ENCODE results near the gene DOCK1.

DOCK1 gene

DNA sequence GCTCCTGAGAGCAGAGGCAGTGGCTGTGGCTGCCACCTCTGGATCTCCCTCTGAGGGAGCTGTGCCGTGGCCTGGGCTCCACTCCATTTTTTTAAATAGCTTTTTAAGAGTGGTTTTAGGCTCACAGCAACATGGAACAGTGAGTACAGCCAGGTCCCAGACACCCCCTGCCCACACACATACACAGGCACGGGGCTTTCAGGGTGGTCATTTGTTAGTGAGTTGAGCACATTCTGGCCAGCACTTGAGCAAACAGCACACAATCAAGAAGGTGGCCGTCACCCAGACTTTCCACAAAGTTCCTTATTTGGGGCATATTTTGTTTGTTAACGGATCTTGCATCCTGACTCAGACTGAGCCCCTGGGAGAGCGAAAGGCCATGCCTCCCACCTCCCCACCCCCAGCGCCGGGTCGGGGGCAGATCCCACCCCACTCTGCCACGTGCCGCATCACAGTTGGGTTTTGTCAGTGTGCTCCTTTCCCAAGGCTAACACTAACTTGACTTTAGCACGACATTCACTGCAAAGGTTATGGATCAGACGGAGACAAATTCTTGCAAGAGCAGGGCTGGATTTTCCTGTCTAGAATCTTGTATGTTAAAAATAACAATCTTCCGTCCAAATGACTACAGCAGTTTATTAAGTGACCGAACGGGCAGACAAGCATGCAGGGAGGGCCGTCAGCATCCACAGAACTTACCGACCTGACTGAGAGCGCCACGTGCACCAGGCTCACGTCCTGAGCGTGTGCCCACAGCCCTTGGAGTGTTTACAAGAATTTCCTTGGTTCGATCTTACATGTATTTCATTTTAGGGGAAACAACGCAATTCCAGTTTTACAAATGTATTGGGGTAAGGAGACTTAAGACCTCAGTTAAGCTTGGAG, 487.4 kb downstream of the DOCK1 start:
- Histone ChIP-seq H4K91ac (ENCODE audit: low read depth, low read length) (no peak overlapping the region), H3K27ac (ENCODE audit: low read depth, low read length) (no peak overlapping the region), H3K4me1 (ENCODE audit: control insufficient read depth in 1 of 2, insufficient read depth in 2 of 2, low read length in 2 of 2) (no peaks in the 10 kb centered on the region), H2BK12ac (ENCODE audit: low read length) (no peak overlapping the region), H2AK5ac (ENCODE audit: low read length) (no peak overlapping the region), H3K79me1 (ENCODE audit: low read length) (no peaks in the 10 kb centered on the region), H3K18ac (ENCODE audit: low read length) (no peak overlapping the region), H3K9ac (ENCODE audit: low read length) (no peak overlapping the region), H2BK5ac (ENCODE audit: low read depth, low read length, poor library complexity) (no peak overlapping the region), H3K14ac (ENCODE audit: low read length) (no peak overlapping the region), H3K36me3 (ENCODE audit: control insufficient read depth in 1 of 2, insufficient read depth in 2 of 2, low read length in 2 of 2) (peaks cover 9 to 10% of the 10 kb centered on the region in 2 experiments), H3K27me3 (ENCODE audit: insufficient read depth, low read length) (no peaks in the 10 kb centered on the region), H2BK120ac (ENCODE audit: insufficient read depth, low read length, poor library complexity) (no peak overlapping the region), H2AFZ (ENCODE audit: insufficient read depth, low read length, poor library complexity) (no peak overlapping the region), H3K23ac (ENCODE audit: low read length) (no peak overlapping the region), H3K4me2 (ENCODE audit: low read length) (no peak overlapping the region), H3K9me3 (ENCODE audit: insufficient read depth, low read depth, low read length) (no peaks in the 10 kb centered on the region), H4K8ac (ENCODE audit: low read depth, low read length) (no peak overlapping the region), H3K4ac (ENCODE audit: low read depth, low read length) (no peak overlapping the region), H4K12ac (ENCODE audit: low read depth, low read length) (no peak overlapping the region), H3K4me3 (ENCODE audit: low read depth, low read length) (no peak overlapping the region), H3K79me2 (ENCODE audit: control insufficient read depth, insufficient read depth, low read length, poor library complexity) (no peaks in the 10 kb centered on the region)
- DNase-seq: no peak
- WGBS (ENCODE audit: extremely low coverage, insufficient coverage, insufficient read length): no CpG with 5 or more reads among the region's 23 CpGs

DNA sequence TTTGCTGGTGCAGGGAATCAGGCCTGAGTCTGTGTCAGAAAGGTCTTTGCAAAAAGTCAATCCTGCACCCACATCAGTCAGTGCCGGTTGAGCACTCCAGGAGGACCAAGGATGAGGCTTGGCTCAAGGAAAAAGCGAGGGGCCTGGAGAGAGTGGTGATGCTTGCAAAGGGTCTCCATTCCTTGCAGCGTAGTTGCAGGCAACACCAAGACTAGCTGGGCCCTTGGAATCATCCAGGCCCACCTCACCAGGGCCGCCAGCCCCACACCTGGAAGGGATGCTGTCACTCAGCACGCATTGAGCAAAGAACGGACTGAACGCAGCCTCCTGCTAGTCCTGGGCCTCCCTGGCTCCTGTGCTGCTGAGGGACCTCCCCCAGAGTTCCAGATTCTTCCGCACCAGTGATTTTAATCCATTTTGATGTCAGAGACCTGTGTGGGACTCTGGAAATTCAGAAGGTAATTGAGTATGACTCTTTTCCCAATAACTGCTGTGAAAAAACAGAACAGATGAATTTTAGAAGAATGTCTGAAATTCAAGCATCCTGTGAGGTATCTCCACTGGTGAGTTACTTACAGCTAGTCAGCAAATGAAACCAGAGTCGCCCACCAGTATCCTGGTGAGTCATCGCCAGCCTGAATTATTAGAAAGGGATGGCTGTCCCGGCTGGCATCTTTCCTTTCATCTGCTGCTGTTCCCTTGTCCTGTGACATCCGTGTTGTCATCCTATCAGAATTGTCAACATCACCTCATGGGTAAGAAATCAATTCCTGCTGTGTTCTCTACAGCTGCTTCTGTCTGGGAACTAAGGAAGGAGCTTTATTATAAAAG, 493.1 kb downstream of the DOCK1 start:
- DNase-seq: no peak
- Histone ChIP-seq H2BK120ac (ENCODE audit: insufficient read depth, low read length, poor library complexity) (no peak overlapping the region), H3K27me3 (ENCODE audit: insufficient read depth, low read length) (no peaks in the 10 kb centered on the region), H2AK5ac (ENCODE audit: low read length) (no peak overlapping the region), H3K79me2 (ENCODE audit: control insufficient read depth, insufficient read depth, low read length, poor library complexity) (no peaks in the 10 kb centered on the region), H3K9ac (ENCODE audit: low read length) (no peak overlapping the region), H3K4ac (ENCODE audit: low read depth, low read length) (no peak overlapping the region), H3K27ac (ENCODE audit: low read depth, low read length) (no peak overlapping the region), H3K4me2 (ENCODE audit: low read length) (no peak overlapping the region), H3K4me3 (ENCODE audit: low read depth, low read length) (no peak overlapping the region), H3K18ac (ENCODE audit: low read length) (no peak overlapping the region), H2AFZ (ENCODE audit: insufficient read depth, low read length, poor library complexity) (no peak overlapping the region), H3K23ac (ENCODE audit: low read length) (no peak overlapping the region), H3K36me3 (ENCODE audit: control insufficient read depth in 1 of 2, insufficient read depth in 2 of 2, low read length in 2 of 2) (peaks cover 14 to 16% of the 10 kb centered on the region in 2 experiments), H4K8ac (ENCODE audit: low read depth, low read length) (no peak overlapping the region), H3K14ac (ENCODE audit: low read length) (no peak overlapping the region), H4K12ac (ENCODE audit: low read depth, low read length) (no peak overlapping the region), H2BK12ac (ENCODE audit: low read length) (no peak overlapping the region), H4K91ac (ENCODE audit: low read depth, low read length) (no peak overlapping the region), H2BK5ac (ENCODE audit: low read depth, low read length, poor library complexity) (no peak overlapping the region), H3K9me3 (ENCODE audit: insufficient read depth, low read depth, low read length) (peaks cover 2% of the 10 kb centered on the region), H3K4me1 (ENCODE audit: control insufficient read depth in 1 of 2, insufficient read depth in 2 of 2, low read length in 2 of 2) (peaks cover 5 to 7% of the 10 kb centered on the region in 2 experiments), H3K79me1 (ENCODE audit: low read length) (no peaks in the 10 kb centered on the region)
- no CpG with 5 or more reads among the region's 12 CpGs for WGBS (ENCODE audit: extremely low coverage, insufficient coverage, insufficient read length)

DNA sequence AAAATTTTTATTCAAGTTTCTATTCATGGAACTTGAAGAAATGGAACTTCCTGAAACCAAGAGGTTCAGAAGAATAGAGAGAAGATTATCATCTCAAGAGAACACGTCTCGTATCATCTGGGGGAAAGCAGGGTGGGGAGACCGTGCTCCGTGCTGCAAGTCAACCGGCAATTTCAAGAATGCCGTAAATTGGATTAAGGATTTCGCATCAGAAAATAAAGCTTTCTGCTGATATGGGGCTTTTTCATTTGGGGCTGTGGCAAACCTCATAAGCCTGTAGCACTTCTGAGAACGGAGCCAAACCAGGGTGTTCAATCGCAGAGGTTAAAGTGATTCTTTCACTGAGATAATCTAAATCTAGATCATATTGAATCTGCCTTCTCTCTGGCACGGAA, 493.7 kb downstream of the DOCK1 start:
- no peaks in the 10 kb centered on the region for H3K79me1 ChIP-seq (ENCODE audit: low read length)
- H2AK5ac ChIP-seq (ENCODE audit: low read length): no peak overlapping the region
- no peak overlapping the region for H2BK5ac ChIP-seq (ENCODE audit: low read depth, low read length, poor library complexity)
- no peak overlapping the region for H3K18ac ChIP-seq (ENCODE audit: low read length)
- no peak overlapping the region for H2BK120ac ChIP-seq (ENCODE audit: insufficient read depth, low read length, poor library complexity)
- H3K4ac ChIP-seq (ENCODE audit: low read depth, low read length): no peak overlapping the region
- no peaks in the 10 kb centered on the region for H3K79me2 ChIP-seq (ENCODE audit: control insufficient read depth, insufficient read depth, low read length, poor library complexity)
- H4K91ac ChIP-seq (ENCODE audit: low read depth, low read length): no peak overlapping the region
- peaks cover 2% of the 10 kb centered on the region for H3K9me3 ChIP-seq (ENCODE audit: insufficient read depth, low read depth, low read length)
- no peak for DNase-seq
- no peak overlapping the region for H3K27ac ChIP-seq (ENCODE audit: low read depth, low read length)
- H3K27me3 ChIP-seq (ENCODE audit: insufficient read depth, low read length): no peaks in the 10 kb centered on the region
- H4K12ac ChIP-seq (ENCODE audit: low read depth, low read length): no peak overlapping the region
- no peak overlapping the region for H3K23ac ChIP-seq (ENCODE audit: low read length)
- H2AFZ ChIP-seq (ENCODE audit: insufficient read depth, low read length, poor library complexity): no peak overlapping the region
- no peak overlapping the region for H3K4me3 ChIP-seq (ENCODE audit: low read depth, low read length)
- H3K4me1 ChIP-seq (ENCODE audit: control insufficient read depth in 1 of 2, insufficient read depth in 2 of 2, low read length in 2 of 2): peaks cover 5 to 7% of the 10 kb centered on the region in 2 experiments
- H3K14ac ChIP-seq (ENCODE audit: low read length): no peak overlapping the region
- no peak overlapping the region for H3K4me2 ChIP-seq (ENCODE audit: low read length)
- no peak overlapping the region for H4K8ac ChIP-seq (ENCODE audit: low read depth, low read length)
- WGBS (ENCODE audit: extremely low coverage, insufficient coverage, insufficient read length): no CpG with 5 or more reads among the region's 10 CpGs
- peaks cover 14 to 16% of the 10 kb centered on the region in 2 experiments for H3K36me3 ChIP-seq (ENCODE audit: control insufficient read depth in 1 of 2, insufficient read depth in 2 of 2, low read length in 2 of 2)
- H3K9ac ChIP-seq (ENCODE audit: low read length): no peak overlapping the region
- H2BK12ac ChIP-seq (ENCODE audit: low read length): no peak overlapping the region

DNA sequence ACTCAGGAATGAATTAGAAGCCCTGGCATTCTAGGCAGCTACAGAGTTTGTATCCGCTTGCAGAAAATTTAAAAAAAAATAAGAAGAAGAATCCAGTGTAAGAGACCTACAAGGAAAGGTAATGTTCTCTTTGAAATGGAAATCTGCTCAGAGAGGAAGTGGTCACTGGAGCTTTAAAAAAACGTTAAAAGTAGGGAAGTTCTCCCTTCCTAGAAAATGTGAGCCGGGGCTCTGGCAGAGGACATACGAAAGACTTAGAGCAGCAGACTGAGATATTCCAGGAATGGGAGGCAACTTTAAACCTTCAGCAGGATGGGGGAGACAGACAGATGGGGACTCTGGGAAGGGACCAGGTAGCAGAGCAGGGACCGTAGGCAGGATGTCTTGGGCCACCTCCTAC, 494.4 kb downstream of the DOCK1 start:
- Histone ChIP-seq H2BK12ac (ENCODE audit: low read length) (no peak overlapping the region), H3K79me1 (ENCODE audit: low read length) (no peaks in the 10 kb centered on the region), H3K4me1 (ENCODE audit: control insufficient read depth in 1 of 2, insufficient read depth in 2 of 2, low read length in 2 of 2) (peaks cover 5 to 7% of the 10 kb centered on the region in 2 experiments), H3K79me2 (ENCODE audit: control insufficient read depth, insufficient read depth, low read length, poor library complexity) (no peaks in the 10 kb centered on the region), H2BK120ac (ENCODE audit: insufficient read depth, low read length, poor library complexity) (no peak overlapping the region), H4K8ac (ENCODE audit: low read depth, low read length) (no peak overlapping the region), H3K36me3 (ENCODE audit: control insufficient read depth in 1 of 2, insufficient read depth in 2 of 2, low read length in 2 of 2) (peaks cover 16% of the 10 kb centered on the region in 2 experiments), H3K18ac (ENCODE audit: low read length) (no peak overlapping the region), H2AK5ac (ENCODE audit: low read length) (no peak overlapping the region), H3K9ac (ENCODE audit: low read length) (no peak overlapping the region), H4K91ac (ENCODE audit: low read depth, low read length) (no peak overlapping the region), H3K9me3 (ENCODE audit: insufficient read depth, low read depth, low read length) (peaks cover 2% of the 10 kb centered on the region), H3K27me3 (ENCODE audit: insufficient read depth, low read length) (no peaks in the 10 kb centered on the region), H3K14ac (ENCODE audit: low read length) (no peak overlapping the region), H3K23ac (ENCODE audit: low read length) (no peak overlapping the region), H3K27ac (ENCODE audit: low read depth, low read length) (no peak overlapping the region), H2AFZ (ENCODE audit: insufficient read depth, low read length, poor library complexity) (no peak overlapping the region), H2BK5ac (ENCODE audit: low read depth, low read length, poor library complexity) (no peak overlapping the region), H3K4me2 (ENCODE audit: low read length) (no peak overlapping the region), H4K12ac (ENCODE audit: low read depth, low read length) (no peak overlapping the region), H3K4ac (ENCODE audit: low read depth, low read length) (no peak overlapping the region), H3K4me3 (ENCODE audit: low read depth, low read length) (no peak overlapping the region)
- no CpG with 5 or more reads among the region's 5 CpGs for WGBS (ENCODE audit: extremely low coverage, insufficient coverage, insufficient read length)
- DNase-seq: no peak

Measured in trophoblast cell (in vitro differentiated cells and primary cell).